Ascending aorta (tissue), 2 donors: Measurements from ENCODE around the gene AFAP1L2. TPM values are rescaled to one million over a fixed set of nuclear protein-coding genes. Genes with fewer than 3 reads are reported as not detected.
A peak's percentile ranks its signal among the peaks of the same experiment; 100 is the strongest.

Source experiments
- DNase-seq, 2 donors: peaks; one replicate each; pipeline ENCODE4 v3.0.0-alpha.2; 2019; ENCODE audit warnings: low spot score in 2 of 2
- H3K27ac ChIP-seq, 2 donors: fragments of 200-600 bp; sonication (generic); one replicate each; pipeline ENCODE4 v1.5.1; 2016 to 2017; ENCODE audit warnings: mild to moderate bottlenecking in 1 of 2
- H3K27me3 ChIP-seq: fragments of 200-600 bp; sonication (generic); one replicate; pipeline ENCODE4 v1.5.1; 2017
- H3K36me3 ChIP-seq, 2 donors: fragments of 200-600 bp; sonication (generic); one replicate each; pipeline ENCODE4 v1.5.1; 2016
- H3K4me1 ChIP-seq, 2 donors: fragments of 200-600 bp; sonication (generic); one replicate each; pipeline ENCODE4 v1.5.1; 2016 to 2017; ENCODE audit warnings: mild to moderate bottlenecking in 1 of 2
- H3K4me3 ChIP-seq, 2 donors: fragments of 200-600 bp; sonication (generic); one replicate each; pipeline ENCODE4 v1.5.1; 2016 to 2017; ENCODE audit warnings: mild to moderate bottlenecking in 1 of 2
- H3K9me3 ChIP-seq, 2 donors: fragments of 200-600 bp; sonication (generic); one replicate each; pipeline ENCODE4 v1.5.1; 2016
- intact Hi-C: fragments of 100-400 bp; cut with DNase I; formaldehyde crosslinking; loops from one replicate; pipeline ENCODE4 v1.15.1; 2023
- total RNA-seq: library from RNA; depleted of rRNA; stranded (reverse); fragments of >200 nt; gene quantifications from one replicate; pipeline ENCODE4 v1.1.0, GENCODE V29; 2016
- TF ChIP-seq, protein P1 (sequence below), 3 experiments: fragments of 200-600 bp in 2 of 3; fragments of 450-650 bp in 1 of 3; sonication (generic) in 2 of 3; IDR thresholded peaks; one replicate each; pipeline ENCODE4 v1.5.1; 2016 to 2019; ENCODE audit warnings: antibody characterized with exemption in 3 of 3, mild to moderate bottlenecking in 1 of 3, moderate library complexity in 1 of 3

AFAP1L2 gene
- total RNA-seq, 1 donor from 2014 or later: 30.4 TPM

DNA sequence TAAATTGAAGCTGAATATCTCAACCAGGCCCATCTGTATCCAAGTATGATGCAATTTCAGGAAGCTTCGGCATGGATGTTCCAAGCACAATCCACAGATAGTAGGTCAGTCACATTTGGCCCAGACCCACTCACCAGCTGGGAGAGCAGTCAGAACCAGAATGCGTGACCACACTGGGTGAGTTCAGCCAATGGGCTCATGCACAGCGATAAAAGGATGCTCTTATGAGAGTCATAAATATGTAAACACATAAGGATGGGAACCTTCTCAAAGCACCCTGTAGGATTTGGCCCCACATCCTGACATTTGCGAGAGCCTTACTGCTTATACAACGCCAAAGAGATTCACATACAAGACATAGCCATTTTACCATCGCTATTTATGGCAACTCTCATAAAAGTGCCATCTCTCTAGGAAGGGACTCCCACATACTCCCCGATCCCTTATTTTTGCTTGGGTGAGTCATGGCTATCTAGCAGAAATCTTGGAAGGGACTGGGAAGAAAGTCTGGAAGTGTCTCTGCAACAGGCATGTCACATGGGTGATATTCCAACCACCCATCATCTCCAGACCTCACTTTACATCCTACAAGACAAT lies 3.0 kb downstream of the AFAP1L2 start:
- intact Hi-C loops: no loop called here
- H3K4me3 ChIP-seq: no peak overlapping the region
- H3K36me3 ChIP-seq: no peaks in the 10 kb centered on the region
- DNase-seq: peak in 1 of 2 donors; percentile 72
- no peaks in the 10 kb centered on the region for H3K9me3 ChIP-seq
- peaks cover 0 to 10% of the 10 kb centered on the region in 2 donors for H3K4me1 ChIP-seq
- no peak overlapping the region for H3K27ac ChIP-seq
- TF ChIP-seq, protein P1, sequence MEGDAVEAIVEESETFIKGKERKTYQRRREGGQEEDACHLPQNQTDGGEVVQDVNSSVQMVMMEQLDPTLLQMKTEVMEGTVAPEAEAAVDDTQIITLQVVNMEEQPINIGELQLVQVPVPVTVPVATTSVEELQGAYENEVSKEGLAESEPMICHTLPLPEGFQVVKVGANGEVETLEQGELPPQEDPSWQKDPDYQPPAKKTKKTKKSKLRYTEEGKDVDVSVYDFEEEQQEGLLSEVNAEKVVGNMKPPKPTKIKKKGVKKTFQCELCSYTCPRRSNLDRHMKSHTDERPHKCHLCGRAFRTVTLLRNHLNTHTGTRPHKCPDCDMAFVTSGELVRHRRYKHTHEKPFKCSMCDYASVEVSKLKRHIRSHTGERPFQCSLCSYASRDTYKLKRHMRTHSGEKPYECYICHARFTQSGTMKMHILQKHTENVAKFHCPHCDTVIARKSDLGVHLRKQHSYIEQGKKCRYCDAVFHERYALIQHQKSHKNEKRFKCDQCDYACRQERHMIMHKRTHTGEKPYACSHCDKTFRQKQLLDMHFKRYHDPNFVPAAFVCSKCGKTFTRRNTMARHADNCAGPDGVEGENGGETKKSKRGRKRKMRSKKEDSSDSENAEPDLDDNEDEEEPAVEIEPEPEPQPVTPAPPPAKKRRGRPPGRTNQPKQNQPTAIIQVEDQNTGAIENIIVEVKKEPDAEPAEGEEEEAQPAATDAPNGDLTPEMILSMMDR (IDR thresholded peaks at IDR 0.05): no peak
- H3K27me3 ChIP-seq: no peaks in the 10 kb centered on the region

DNA sequence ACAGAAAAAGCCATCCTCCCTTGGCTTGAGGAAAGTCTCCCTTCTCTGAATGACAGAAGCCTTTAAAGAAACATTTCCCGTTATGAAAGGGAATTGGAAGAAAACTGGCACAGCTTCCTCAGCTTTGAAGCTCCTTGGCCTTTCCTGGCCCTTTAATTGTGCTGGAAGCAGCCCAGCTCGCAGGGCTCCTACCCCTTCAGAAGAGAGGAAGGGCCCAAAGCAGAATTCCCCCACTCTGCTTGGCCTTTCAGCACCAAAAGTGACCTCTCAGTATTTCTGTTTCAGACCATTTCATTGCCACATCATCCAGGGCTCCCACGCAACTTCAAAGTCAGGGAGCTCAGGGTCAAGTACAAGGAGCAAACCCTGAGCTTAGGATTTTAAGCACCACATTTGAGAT lies 4.2 kb downstream of the AFAP1L2 start:
- no peaks in the 10 kb centered on the region for H3K36me3 ChIP-seq
- H3K9me3 ChIP-seq: no peaks in the 10 kb centered on the region
- H3K27me3 ChIP-seq: no peaks in the 10 kb centered on the region
- DNase-seq: peak in 1 of 2 donors; percentile 50
- intact Hi-C loops: no loop called here
- no peak overlapping the region for H3K27ac ChIP-seq
- TF ChIP-seq, protein P1 (IDR thresholded peaks at IDR 0.05): no peak
- peaks cover 0 to 10% of the 10 kb centered on the region in 2 donors for H3K4me1 ChIP-seq
- no peak overlapping the region for H3K4me3 ChIP-seq

DNA sequence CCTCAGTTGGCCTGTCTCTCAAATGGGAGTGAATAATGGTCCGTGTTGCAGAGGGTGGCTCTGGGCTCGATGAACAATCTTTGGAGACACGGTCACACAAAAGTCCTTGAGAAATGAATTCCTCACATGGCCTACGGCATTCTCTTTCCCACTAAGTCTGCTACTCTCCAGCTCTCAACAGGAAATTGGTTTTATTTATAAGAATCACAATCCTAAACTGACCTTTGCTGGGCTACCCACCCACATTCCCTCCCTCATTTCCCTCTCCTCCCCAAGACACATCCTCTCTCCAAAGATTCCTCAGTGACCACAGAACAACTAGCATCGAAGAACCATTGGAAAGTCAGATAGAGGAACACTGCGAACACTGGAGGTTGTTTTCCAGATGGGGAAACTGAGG lies 4.7 kb downstream of the AFAP1L2 start:
- peaks cover 0 to 10% of the 10 kb centered on the region in 2 donors for H3K4me1 ChIP-seq
- intact Hi-C loops: no loop called here
- no peak overlapping the region for H3K4me3 ChIP-seq
- no peaks in the 10 kb centered on the region for H3K36me3 ChIP-seq
- DNase-seq: peak in 1 of 2 donors; percentile 0
- no peaks in the 10 kb centered on the region for H3K27me3 ChIP-seq
- TF ChIP-seq, protein P1 (IDR thresholded peaks at IDR 0.05): no peak
- H3K27ac ChIP-seq: no peak overlapping the region
- no peaks in the 10 kb centered on the region for H3K9me3 ChIP-seq

DNA sequence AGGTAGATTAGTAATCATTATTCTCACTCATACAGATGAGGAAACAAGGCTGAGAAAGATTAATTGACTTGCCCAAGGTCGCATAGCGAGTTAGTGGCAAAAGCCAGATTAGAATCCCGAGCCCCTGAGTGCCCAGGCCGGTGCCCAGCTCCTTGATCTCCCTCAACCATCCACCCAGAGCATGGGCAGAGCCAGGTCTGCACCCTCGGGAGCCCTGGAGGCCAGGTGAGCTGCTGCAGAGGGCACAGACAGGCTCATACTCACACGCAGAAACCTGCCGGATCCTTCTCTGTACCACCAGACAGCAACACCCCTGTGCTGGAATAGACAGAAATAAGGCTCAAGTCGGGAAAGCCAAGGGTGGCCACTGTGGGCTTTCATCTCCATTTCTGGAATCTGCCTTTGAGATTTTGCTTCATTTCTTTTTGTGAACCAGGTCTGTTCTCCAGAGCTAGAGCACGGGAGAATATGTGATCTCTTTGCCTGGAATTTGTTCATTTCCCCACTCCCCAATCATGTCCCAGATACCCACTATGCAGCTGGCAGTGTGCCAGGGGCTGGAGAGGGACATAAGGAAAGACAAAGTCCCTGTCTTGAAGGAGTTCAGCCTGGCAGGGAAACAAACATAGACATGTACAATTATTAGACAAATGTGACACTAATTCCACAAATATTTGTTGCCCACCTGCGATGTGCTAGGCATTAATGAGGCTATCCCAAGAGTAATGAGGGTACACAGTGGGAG lies 5.5 kb downstream of the AFAP1L2 start:
- Histone ChIP-seq H3K4me3 (no peak overlapping the region), H3K27ac (no peak overlapping the region), H3K36me3 (no peaks in the 10 kb centered on the region), H3K4me1 (peaks cover 0 to 7% of the 10 kb centered on the region in 2 donors), H3K9me3 (no peaks in the 10 kb centered on the region), H3K27me3 (no peaks in the 10 kb centered on the region)
- DNase-seq: peak in 1 of 2 donors; percentile 58
- TF ChIP-seq, protein P1 (IDR thresholded peaks at IDR 0.05): no peak
- intact Hi-C loops: no loop called here

DNA sequence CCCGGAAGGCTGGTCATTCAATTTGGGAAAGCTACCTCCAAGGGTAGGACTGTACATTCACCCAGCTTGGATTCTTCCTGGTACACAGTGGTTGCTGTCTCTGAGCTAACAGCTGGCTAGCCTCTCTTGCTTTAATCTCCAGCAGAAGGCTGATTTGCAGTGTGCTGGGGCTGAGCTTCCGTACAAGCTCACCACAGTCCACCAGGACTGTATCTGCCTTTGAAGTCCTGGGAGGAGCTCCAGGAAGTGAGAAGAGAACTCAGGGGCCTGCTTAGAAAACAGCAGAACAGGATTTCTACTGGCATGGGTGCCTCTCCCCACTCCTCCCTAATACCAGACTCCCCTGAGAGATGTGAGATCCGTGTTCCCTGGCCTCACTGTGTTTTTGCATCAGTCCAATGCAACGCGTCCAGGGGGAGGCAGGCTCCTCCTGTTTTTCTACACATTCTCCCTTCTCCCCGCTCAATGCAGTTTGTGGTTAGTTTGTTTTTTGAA lies 6.6 kb downstream of the AFAP1L2 start:
- peak overlapping the region; percentile 5 to 38 for H3K27ac ChIP-seq
- peak overlapping the region in 1 of 2 donors; percentile 38 for H3K4me3 ChIP-seq
- H3K4me1 ChIP-seq: peaks cover 0 to under 1% of the 10 kb centered on the region in 2 donors
- intact Hi-C loops: no loop called here
- TF ChIP-seq, protein P1 (IDR thresholded peaks at IDR 0.05): no peak
- H3K36me3 ChIP-seq: no peaks in the 10 kb centered on the region
- H3K9me3 ChIP-seq: no peaks in the 10 kb centered on the region
- DNase-seq: peak in 1 of 2 donors; percentile 61
- H3K27me3 ChIP-seq: no peaks in the 10 kb centered on the region
